MM.1S (cell line): ENCODE data around the gene NXF1.

ENCODE experiments used
- CTCF ChIP-seq: fragments of 300-600 bp; sonication (generic); IDR thresholded peaks from 2 replicates; pipeline ENCODE4 v1.5.1; 2016; ENCODE audit warnings: antibody characterized with exemption, low read length, mixed read lengths
- EZH2phosphoT487 ChIP-seq: fragments of 300-600 bp; sonication (generic); IDR thresholded peaks from 2 replicates; pipeline ENCODE4 v1.6.1; 2018; ENCODE audit warnings: antibody characterized with exemption, low read length

DNA sequence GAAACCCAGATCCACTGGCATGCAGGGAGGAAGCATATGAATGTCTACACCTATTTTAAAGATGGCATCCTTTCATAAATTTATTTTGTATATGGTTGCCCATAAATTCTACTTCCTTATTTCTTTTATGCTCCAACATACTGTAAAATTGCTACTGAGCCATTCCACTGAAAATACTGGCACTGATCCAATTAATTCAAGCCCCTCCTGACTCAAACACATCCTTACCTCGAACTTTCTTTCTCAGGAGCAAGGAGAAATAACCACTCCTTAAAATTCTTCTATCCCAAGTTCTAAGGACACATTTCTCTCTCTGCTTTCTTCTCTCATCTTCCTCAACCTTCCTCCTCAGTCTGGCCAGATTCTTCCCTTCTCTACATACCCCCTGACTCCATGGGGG lies 5.5 kb upstream of the NXF1 start:
- no peak for TF ChIP-seq CTCF
- TF ChIP-seq EZH2phosphoT487 = no peak
